Measurements from ENCODE around the gene LRFN5. TPM values are rescaled to one million over a fixed set of nuclear protein-coding genes. Genes with fewer than 3 reads are reported as not detected.

LRFN5 gene
- total and polyA plus RNA-seq, 10 of the 15 experiments (the other 5 are each of a cell fraction or from before 2014, with no cell fraction given): 0.06 to 1.2 TPM; not detected in 8

DNA sequence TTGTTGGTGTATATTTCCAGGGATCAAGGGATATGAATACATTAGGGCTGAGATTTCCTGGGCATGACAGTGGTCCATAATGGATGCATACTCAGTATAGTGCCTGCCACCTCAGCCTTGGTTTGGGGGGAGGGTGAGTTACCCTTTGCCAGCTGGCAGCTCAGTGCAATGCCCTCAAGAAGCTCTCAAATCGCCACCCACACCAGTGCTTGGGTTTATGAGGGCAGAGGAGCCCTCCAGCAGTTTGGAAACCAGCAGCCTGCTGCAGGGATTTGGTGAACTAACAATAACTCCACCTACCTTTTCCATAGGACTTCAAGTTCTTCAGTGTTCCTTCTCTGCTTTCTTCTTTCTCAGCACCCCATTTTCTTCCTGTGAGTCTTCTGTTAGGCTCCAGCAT lies 218.9 kb downstream of the LRFN5 start (continued):
- TF ChIP-seq, protein P1, sequence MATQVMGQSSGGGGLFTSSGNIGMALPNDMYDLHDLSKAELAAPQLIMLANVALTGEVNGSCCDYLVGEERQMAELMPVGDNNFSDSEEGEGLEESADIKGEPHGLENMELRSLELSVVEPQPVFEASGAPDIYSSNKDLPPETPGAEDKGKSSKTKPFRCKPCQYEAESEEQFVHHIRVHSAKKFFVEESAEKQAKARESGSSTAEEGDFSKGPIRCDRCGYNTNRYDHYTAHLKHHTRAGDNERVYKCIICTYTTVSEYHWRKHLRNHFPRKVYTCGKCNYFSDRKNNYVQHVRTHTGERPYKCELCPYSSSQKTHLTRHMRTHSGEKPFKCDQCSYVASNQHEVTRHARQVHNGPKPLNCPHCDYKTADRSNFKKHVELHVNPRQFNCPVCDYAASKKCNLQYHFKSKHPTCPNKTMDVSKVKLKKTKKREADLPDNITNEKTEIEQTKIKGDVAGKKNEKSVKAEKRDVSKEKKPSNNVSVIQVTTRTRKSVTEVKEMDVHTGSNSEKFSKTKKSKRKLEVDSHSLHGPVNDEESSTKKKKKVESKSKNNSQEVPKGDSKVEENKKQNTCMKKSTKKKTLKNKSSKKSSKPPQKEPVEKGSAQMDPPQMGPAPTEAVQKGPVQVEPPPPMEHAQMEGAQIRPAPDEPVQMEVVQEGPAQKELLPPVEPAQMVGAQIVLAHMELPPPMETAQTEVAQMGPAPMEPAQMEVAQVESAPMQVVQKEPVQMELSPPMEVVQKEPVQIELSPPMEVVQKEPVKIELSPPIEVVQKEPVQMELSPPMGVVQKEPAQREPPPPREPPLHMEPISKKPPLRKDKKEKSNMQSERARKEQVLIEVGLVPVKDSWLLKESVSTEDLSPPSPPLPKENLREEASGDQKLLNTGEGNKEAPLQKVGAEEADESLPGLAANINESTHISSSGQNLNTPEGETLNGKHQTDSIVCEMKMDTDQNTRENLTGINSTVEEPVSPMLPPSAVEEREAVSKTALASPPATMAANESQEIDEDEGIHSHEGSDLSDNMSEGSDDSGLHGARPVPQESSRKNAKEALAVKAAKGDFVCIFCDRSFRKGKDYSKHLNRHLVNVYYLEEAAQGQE (IDR thresholded peaks at IDR 0.05; ENCODE audit: low read depth, low read length): no peak
- no peak for TF ChIP-seq MTA3 (IDR thresholded peaks at IDR 0.05; ENCODE audit: borderline replicate concordance, low read length)
- TF ChIP-seq, protein P2, sequence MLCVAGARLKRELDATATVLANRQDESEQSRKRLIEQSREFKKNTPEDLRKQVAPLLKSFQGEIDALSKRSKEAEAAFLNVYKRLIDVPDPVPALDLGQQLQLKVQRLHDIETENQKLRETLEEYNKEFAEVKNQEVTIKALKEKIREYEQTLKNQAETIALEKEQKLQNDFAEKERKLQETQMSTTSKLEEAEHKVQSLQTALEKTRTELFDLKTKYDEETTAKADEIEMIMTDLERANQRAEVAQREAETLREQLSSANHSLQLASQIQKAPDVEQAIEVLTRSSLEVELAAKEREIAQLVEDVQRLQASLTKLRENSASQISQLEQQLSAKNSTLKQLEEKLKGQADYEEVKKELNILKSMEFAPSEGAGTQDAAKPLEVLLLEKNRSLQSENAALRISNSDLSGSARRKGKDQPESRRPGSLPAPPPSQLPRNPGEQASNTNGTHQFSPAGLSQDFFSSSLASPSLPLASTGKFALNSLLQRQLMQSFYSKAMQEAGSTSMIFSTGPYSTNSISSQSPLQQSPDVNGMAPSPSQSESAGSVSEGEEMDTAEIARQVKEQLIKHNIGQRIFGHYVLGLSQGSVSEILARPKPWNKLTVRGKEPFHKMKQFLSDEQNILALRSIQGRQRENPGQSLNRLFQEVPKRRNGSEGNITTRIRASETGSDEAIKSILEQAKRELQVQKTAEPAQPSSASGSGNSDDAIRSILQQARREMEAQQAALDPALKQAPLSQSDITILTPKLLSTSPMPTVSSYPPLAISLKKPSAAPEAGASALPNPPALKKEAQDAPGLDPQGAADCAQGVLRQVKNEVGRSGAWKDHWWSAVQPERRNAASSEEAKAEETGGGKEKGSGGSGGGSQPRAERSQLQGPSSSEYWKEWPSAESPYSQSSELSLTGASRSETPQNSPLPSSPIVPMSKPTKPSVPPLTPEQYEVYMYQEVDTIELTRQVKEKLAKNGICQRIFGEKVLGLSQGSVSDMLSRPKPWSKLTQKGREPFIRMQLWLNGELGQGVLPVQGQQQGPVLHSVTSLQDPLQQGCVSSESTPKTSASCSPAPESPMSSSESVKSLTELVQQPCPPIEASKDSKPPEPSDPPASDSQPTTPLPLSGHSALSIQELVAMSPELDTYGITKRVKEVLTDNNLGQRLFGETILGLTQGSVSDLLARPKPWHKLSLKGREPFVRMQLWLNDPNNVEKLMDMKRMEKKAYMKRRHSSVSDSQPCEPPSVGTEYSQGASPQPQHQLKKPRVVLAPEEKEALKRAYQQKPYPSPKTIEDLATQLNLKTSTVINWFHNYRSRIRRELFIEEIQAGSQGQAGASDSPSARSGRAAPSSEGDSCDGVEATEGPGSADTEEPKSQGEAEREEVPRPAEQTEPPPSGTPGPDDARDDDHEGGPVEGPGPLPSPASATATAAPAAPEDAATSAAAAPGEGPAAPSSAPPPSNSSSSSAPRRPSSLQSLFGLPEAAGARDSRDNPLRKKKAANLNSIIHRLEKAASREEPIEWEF (IDR thresholded peaks at IDR 0.05; ENCODE audit: insufficient replicate concordance, low read depth, low read length): no peak
- TF ChIP-seq, protein P3, sequence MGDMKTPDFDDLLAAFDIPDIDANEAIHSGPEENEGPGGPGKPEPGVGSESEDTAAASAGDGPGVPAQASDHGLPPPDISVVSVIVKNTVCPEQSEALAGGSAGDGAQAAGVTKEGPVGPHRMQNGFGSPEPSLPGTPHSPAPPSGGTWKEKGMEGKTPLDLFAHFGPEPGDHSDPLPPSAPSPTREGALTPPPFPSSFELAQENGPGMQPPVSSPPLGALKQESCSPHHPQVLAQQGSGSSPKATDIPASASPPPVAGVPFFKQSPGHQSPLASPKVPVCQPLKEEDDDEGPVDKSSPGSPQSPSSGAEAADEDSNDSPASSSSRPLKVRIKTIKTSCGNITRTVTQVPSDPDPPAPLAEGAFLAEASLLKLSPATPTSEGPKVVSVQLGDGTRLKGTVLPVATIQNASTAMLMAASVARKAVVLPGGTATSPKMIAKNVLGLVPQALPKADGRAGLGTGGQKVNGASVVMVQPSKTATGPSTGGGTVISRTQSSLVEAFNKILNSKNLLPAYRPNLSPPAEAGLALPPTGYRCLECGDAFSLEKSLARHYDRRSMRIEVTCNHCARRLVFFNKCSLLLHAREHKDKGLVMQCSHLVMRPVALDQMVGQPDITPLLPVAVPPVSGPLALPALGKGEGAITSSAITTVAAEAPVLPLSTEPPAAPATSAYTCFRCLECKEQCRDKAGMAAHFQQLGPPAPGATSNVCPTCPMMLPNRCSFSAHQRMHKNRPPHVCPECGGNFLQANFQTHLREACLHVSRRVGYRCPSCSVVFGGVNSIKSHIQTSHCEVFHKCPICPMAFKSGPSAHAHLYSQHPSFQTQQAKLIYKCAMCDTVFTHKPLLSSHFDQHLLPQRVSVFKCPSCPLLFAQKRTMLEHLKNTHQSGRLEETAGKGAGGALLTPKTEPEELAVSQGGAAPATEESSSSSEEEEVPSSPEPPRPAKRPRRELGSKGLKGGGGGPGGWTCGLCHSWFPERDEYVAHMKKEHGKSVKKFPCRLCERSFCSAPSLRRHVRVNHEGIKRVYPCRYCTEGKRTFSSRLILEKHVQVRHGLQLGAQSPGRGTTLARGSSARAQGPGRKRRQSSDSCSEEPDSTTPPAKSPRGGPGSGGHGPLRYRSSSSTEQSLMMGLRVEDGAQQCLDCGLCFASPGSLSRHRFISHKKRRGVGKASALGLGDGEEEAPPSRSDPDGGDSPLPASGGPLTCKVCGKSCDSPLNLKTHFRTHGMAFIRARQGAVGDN (IDR thresholded peaks at IDR 0.05): no peak
- TF ChIP-seq YY1 (IDR thresholded peaks at IDR 0.05; ENCODE audit: low read depth, low read length): no peak
- TF ChIP-seq NBN (IDR thresholded peaks at IDR 0.05): no peak
- no peak for TF ChIP-seq BACH1 (IDR thresholded peaks at IDR 0.05; ENCODE audit: borderline replicate concordance)
- no peak for TF ChIP-seq MYB (IDR thresholded peaks at IDR 0.05; ENCODE audit: borderline replicate concordance, low read depth, low read length)
- TF ChIP-seq, protein P4, sequence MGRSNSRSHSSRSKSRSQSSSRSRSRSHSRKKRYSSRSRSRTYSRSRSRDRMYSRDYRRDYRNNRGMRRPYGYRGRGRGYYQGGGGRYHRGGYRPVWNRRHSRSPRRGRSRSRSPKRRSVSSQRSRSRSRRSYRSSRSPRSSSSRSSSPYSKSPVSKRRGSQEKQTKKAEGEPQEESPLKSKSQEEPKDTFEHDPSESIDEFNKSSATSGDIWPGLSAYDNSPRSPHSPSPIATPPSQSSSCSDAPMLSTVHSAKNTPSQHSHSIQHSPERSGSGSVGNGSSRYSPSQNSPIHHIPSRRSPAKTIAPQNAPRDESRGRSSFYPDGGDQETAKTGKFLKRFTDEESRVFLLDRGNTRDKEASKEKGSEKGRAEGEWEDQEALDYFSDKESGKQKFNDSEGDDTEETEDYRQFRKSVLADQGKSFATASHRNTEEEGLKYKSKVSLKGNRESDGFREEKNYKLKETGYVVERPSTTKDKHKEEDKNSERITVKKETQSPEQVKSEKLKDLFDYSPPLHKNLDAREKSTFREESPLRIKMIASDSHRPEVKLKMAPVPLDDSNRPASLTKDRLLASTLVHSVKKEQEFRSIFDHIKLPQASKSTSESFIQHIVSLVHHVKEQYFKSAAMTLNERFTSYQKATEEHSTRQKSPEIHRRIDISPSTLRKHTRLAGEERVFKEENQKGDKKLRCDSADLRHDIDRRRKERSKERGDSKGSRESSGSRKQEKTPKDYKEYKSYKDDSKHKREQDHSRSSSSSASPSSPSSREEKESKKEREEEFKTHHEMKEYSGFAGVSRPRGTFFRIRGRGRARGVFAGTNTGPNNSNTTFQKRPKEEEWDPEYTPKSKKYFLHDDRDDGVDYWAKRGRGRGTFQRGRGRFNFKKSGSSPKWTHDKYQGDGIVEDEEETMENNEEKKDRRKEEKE (IDR thresholded peaks at IDR 0.05): no peak
- TF ChIP-seq, protein P5, sequence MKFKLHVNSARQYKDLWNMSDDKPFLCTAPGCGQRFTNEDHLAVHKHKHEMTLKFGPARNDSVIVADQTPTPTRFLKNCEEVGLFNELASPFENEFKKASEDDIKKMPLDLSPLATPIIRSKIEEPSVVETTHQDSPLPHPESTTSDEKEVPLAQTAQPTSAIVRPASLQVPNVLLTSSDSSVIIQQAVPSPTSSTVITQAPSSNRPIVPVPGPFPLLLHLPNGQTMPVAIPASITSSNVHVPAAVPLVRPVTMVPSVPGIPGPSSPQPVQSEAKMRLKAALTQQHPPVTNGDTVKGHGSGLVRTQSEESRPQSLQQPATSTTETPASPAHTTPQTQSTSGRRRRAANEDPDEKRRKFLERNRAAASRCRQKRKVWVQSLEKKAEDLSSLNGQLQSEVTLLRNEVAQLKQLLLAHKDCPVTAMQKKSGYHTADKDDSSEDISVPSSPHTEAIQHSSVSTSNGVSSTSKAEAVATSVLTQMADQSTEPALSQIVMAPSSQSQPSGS (IDR thresholded peaks at IDR 0.05; ENCODE audit: low read length): no peak
- no peak for TF ChIP-seq ZNF207 (IDR thresholded peaks at IDR 0.05; ENCODE audit: borderline replicate concordance)

Data from GM12878 (cell line).